ENCODE data around the gene MGAT5B.

- TF ChIP-seq POLR2AphosphoS5 (IDR thresholded peaks at IDR 0.05) (no peak), CTCF (IDR thresholded peaks at IDR 0.05 in 8 of 11, conservative IDR thresholded peaks at IDR 0.05 in 3 of 11) (no peak)
Measured at GRCh38 chr17:76889323-76889722, 21.1 kb downstream of the MGAT5B start.
